HEK293T (cell line): Measurements from ENCODE around the gene CBX4.

Source experiments
- CTCF ChIA-PET: fragments of 350-600 bp; formaldehyde crosslinking; extraction: SDS; loops from one replicate; lab custom pipeline; 2021; ENCODE audit warnings: antibody characterized with exemption, inconsistent platforms; lab: Yijun Ruan, JAX
- POLR2A ChIA-PET: fragments of 350-600 bp; formaldehyde crosslinking; extraction: SDS; loops from one replicate; lab custom pipeline; 2020; ENCODE audit warnings: antibody characterized with exemption, inconsistent platforms; lab: Yijun Ruan, JAX
- DNase-seq: peaks from one replicate; pipeline ENCODE4 v3.0.0; 2012; ENCODE audit warnings: mixed read lengths; ENCODE audit errors: extremely low spot score
- ARNT ChIP-seq: fragments of 450-650 bp; IDR thresholded peaks from 2 replicates; pipeline ENCODE4 v1.6.1; 2017; ENCODE audit warnings: mild to moderate bottlenecking
- BHLHE40 ChIP-seq: fragments of 450-650 bp; IDR thresholded peaks from 2 replicates; pipeline ENCODE4 v1.6.1; 2016; ENCODE audit warnings: mild to moderate bottlenecking, moderate library complexity, borderline replicate concordance
- CTBP1 ChIP-seq: fragments of 450-650 bp; IDR thresholded peaks from 2 replicates; pipeline ENCODE4 v1.6.1; 2016; ENCODE audit warnings: borderline replicate concordance
- ELF4 ChIP-seq: fragments of 450-650 bp; IDR thresholded peaks from 2 replicates; pipeline ENCODE4 v1.6.1; 2017; ENCODE audit warnings: antibody characterized with exemption
- FOXA1 ChIP-seq: fragments of 450-650 bp; IDR thresholded peaks from 2 replicates; pipeline ENCODE4 v1.6.1; 2016; ENCODE audit warnings: mild to moderate bottlenecking
- FOXK2 ChIP-seq: fragments of 450-650 bp; IDR thresholded peaks from 2 replicates; pipeline ENCODE4 v1.6.1; 2016; ENCODE audit warnings: mild to moderate bottlenecking
- FOXM1 ChIP-seq: fragments of 450-650 bp; IDR thresholded peaks from 2 replicates; pipeline ENCODE4 v1.6.1; 2017; ENCODE audit warnings: mild to moderate bottlenecking, borderline replicate concordance
- HDGF ChIP-seq: fragments of 450-650 bp; IDR thresholded peaks from 2 replicates; pipeline ENCODE4 v1.6.1; 2017; ENCODE audit warnings: antibody characterized with exemption, borderline replicate concordance
- L3MBTL2 ChIP-seq: fragments of 450-650 bp; conservative IDR thresholded peaks from 2 replicates; pipeline ENCODE4 v1.6.1; 2016; ENCODE audit warnings: mild to moderate bottlenecking
- LEF1 ChIP-seq: fragments of 450-650 bp; IDR thresholded peaks from 2 replicates; pipeline ENCODE4 v1.6.1; 2017; ENCODE audit warnings: mild to moderate bottlenecking, borderline replicate concordance
- NFRKB ChIP-seq: fragments of 450-650 bp; IDR thresholded peaks from 2 replicates; pipeline ENCODE4 v1.6.1; 2016; ENCODE audit warnings: mild to moderate bottlenecking, moderate library complexity
- PKNOX1 ChIP-seq: fragments of 450-650 bp; IDR thresholded peaks from 2 replicates; pipeline ENCODE4 v1.6.1; 2016
- SP1 ChIP-seq: fragments of 450-650 bp; IDR thresholded peaks from 2 replicates; pipeline ENCODE4 v1.6.1; 2017
- SUZ12 ChIP-seq: fragments of 450-650 bp; IDR thresholded peaks from 2 replicates; pipeline ENCODE4 v1.6.1; 2016; ENCODE audit warnings: mild to moderate bottlenecking
- TARDBP ChIP-seq: fragments of 450-650 bp; IDR thresholded peaks from 2 replicates; pipeline ENCODE4 v1.6.1; 2016
- ZNF384 ChIP-seq: fragments of 450-650 bp; IDR thresholded peaks from 2 replicates; pipeline ENCODE4 v1.6.1; 2016

The CBX4 gene

GRCh38 chr17:79849953-79850352 lies 10.7 kb upstream of the CBX4 start:
- TF ChIP-seq SP1 (no peak), ZNF384 (no peak), FOXK2 (no peak), ELF4 (no peak), L3MBTL2 (no peak), CTBP1 (no peak), ARNT (no peak), HDGF (no peak), NFRKB (no peak)
- POLR2A ChIA-PET: interaction anchor here (0.7 to 1.6 kb wide), 4 partner anchors 9 to 144 kb away, joined by 3 to 10 read pairs (median 3); no protein-coding TSS in a partner anchor
- CTCF ChIA-PET: interaction anchor here (1.5 kb wide), 2 partner anchors 11 to 15 kb away, joined by 3 to 4 read pairs; partner anchors contain the start of gene CBX4
- no peak for DNase-seq

GRCh38 chr17:79848370-79848766 lies 9.1 kb upstream of the CBX4 start:
- TF ChIP-seq ELF4: no peak
- no peak for TF ChIP-seq ZNF384
- no peak for TF ChIP-seq PKNOX1
- TF ChIP-seq ARNT: no peak
- no peak for TF ChIP-seq FOXK2
- TF ChIP-seq SP1: no peak
- no peak for TF ChIP-seq HDGF
- no peak for TF ChIP-seq L3MBTL2
- TF ChIP-seq LEF1: no peak
- TF ChIP-seq SUZ12: no peak
- TF ChIP-seq TARDBP: no peak
- no peak for TF ChIP-seq BHLHE40
- ChIA-PET POLR2A (interaction anchor here (1.9 kb wide), 1 partner anchor 145 kb away, joined by 4 read pairs; no protein-coding TSS in a partner anchor), CTCF (interaction anchor here (0.7 to 1.5 kb wide), 3 partner anchors 8 to 13 kb away, joined by 3 to 4 read pairs (median 3); no protein-coding TSS in a partner anchor)
- no peak for DNase-seq

- CTCF ChIA-PET: interaction anchor here (0.7 to 1.6 kb wide), 3 partner anchors 9 to 76 kb away, joined by 3 to 4 read pairs (median 3); no protein-coding TSS in a partner anchor
- TF ChIP-seq L3MBTL2: no peak
- TF ChIP-seq PKNOX1: no peak
- TF ChIP-seq HDGF: no peak
- no peak for TF ChIP-seq BHLHE40
- no peak for TF ChIP-seq SUZ12
- no peak for TF ChIP-seq FOXA1
- TF ChIP-seq CTBP1: no peak
- no peak for TF ChIP-seq ELF4
- TF ChIP-seq ZNF384: no peak
- no peak for TF ChIP-seq TARDBP
- no peak for TF ChIP-seq SP1
- TF ChIP-seq NFRKB: no peak
- TF ChIP-seq LEF1: no peak
- no peak for TF ChIP-seq FOXK2
- no peak for TF ChIP-seq ARNT
- no peak for TF ChIP-seq FOXM1
- DNase-seq: no peak
- POLR2A ChIA-PET: interaction anchor here (1.9 kb wide), 1 partner anchor 146 kb away, joined by 4 read pairs; no protein-coding TSS in a partner anchor
Measured at GRCh38 chr17:79847698-79848369, 8.6 kb upstream of the CBX4 start.

- DNase-seq: no peak
- POLR2A ChIA-PET: interaction anchor here (0.6 to 1.0 kb wide), 2 partner anchors 25 to 148 kb away, joined by 3 read pairs; no protein-coding TSS in a partner anchor
- CTCF ChIA-PET: interaction anchor here (0.7 to 1.9 kb wide), 5 partner anchors 10 to 1109 kb away, joined by 3 to 10 read pairs (median 3); no protein-coding TSS in a partner anchor
- no peak for TF ChIP-seq ELF4
Measured at GRCh38 chr17:79845601-79845949, 6.3 kb upstream of the CBX4 start.

- ChIA-PET POLR2A (interaction anchor here (0.7 to 1.6 kb wide), 4 partner anchors 11 to 46 kb away, joined by 3 to 5 read pairs (median 4); no protein-coding TSS in a partner anchor), CTCF (interaction anchor here (0.7 to 1.9 kb wide), 10 partner anchors 10 to 1109 kb away, joined by 3 to 10 read pairs (median 3); partner anchors contain the start of gene CBX8)
- TF ChIP-seq FOXK2: no peak
- TF ChIP-seq ELF4: no peak
- no peak for TF ChIP-seq PKNOX1
- TF ChIP-seq FOXM1: no peak
- no peak for TF ChIP-seq BHLHE40
- TF ChIP-seq L3MBTL2: peak; percentile 27; the same call in 1 of the 2 replicates
- no peak for TF ChIP-seq CTBP1
- TF ChIP-seq LEF1: no peak
- no peak for TF ChIP-seq SUZ12
- DNase-seq: peak; percentile 86
Measured at GRCh38 chr17:79844869-79845600, 5.8 kb upstream of the CBX4 start.
